DND-41 (cell line): ENCODE results near the gene GPR176.

ENCODE experiments used
- ATAC-seq: fragments of 200-7000 bp; cut with Tn5 transposase; 3 replicates; pipeline ENCODE4 v1.9.1; 2021; ENCODE audit warnings: low read depth; ENCODE audit not compliant: insufficient read depth
- DNase-seq: peaks from one replicate; pipeline ENCODE4 v3.0.0-alpha.2; 2020
- H2AFZ ChIP-seq: 2 replicates; pipeline ENCODE4 v1.6.0; 2012; ENCODE audit warnings: low read depth, low read length
- H3K27ac ChIP-seq: 2 replicates; pipeline ENCODE4 v1.5.1; 2012; ENCODE audit warnings: low read length, inconsistent platforms
- H3K27me3 ChIP-seq: fragments of 200-600 bp; sonication (generic); 2 replicates; pipeline ENCODE4 v1.6.0; 2012; ENCODE audit warnings: low read length, mild to moderate bottlenecking, inconsistent platforms; ENCODE audit not compliant: insufficient read depth, poor library complexity
- H3K36me3 ChIP-seq: 2 replicates; pipeline ENCODE4 v1.5.1; 2012; ENCODE audit warnings: low read length, inconsistent platforms; ENCODE audit not compliant: insufficient read depth
- H3K4me1 ChIP-seq: 2 replicates; pipeline ENCODE4 v1.5.1; 2012; ENCODE audit warnings: mild to moderate bottlenecking, low read length; ENCODE audit not compliant: insufficient read depth
- H3K4me2 ChIP-seq: 2 replicates; pipeline ENCODE4 v1.6.0; 2012; ENCODE audit warnings: mild to moderate bottlenecking, moderate library complexity, low read length, inconsistent platforms; ENCODE audit not compliant: insufficient read depth
- H3K4me3 ChIP-seq, 2 experiments: fragments of 200-600 bp in 1 of 2; shearing (Covaris generic) in 1 of 2; 2 replicates each; pipeline ENCODE4 v1.5.1; 2012 to 2016; ENCODE audit warnings: inconsistent platforms in 2 of 2, low read length in 2 of 2, mild to moderate bottlenecking in 2 of 2, low read depth in 1 of 2, moderate library complexity in 1 of 2
- H3K79me2 ChIP-seq: 2 replicates; pipeline ENCODE4 v1.6.0; 2012; ENCODE audit warnings: low read length, inconsistent platforms; ENCODE audit not compliant: insufficient read depth
- H3K9ac ChIP-seq: 2 replicates; pipeline ENCODE4 v1.6.0; 2012; ENCODE audit warnings: low read depth, mild to moderate bottlenecking, inconsistent platforms, low read length, moderate library complexity
- H3K9me3 ChIP-seq: 2 replicates; pipeline ENCODE4 v1.5.1; 2012; ENCODE audit warnings: low read length, moderate library complexity, mild to moderate bottlenecking, inconsistent platforms; ENCODE audit not compliant: insufficient read depth, severe bottlenecking
- H4K20me1 ChIP-seq: 2 replicates; pipeline ENCODE4 v1.6.0; 2012; ENCODE audit warnings: low read length; ENCODE audit not compliant: insufficient read depth
- CTCF ChIP-seq: IDR thresholded peaks from 2 replicates; pipeline ENCODE4 v1.5.1; 2012; ENCODE audit warnings: borderline replicate concordance, low read length, moderate library complexity, mild to moderate bottlenecking; ENCODE audit not compliant: poor library complexity, severe bottlenecking; ENCODE audit errors: extremely low read depth
- EZH2 ChIP-seq: IDR thresholded peaks from 3 replicates; pipeline ENCODE4 v1.6.1; 2012; ENCODE audit warnings: borderline replicate concordance, low read depth, mild to moderate bottlenecking, moderate library complexity, low read length, inconsistent platforms; ENCODE audit not compliant: severe bottlenecking

The GPR176 gene

GRCh38 chr15:39792025-39792843, 127.8 kb downstream of the GPR176 start:
- Histone ChIP-seq H2AFZ (no peak overlapping the region), H3K4me3 (no peak overlapping the region), H3K4me1 (no peaks in the 10 kb centered on the region), H3K4me2 (no peak overlapping the region), H3K9me3 (no peaks in the 10 kb centered on the region), H3K36me3 (no peaks in the 10 kb centered on the region), H3K79me2 (no peaks in the 10 kb centered on the region), H3K27me3 (peaks cover 8% of the 10 kb centered on the region), H3K27ac (no peak overlapping the region), H3K9ac (no peak overlapping the region), H4K20me1 (no peaks in the 10 kb centered on the region)
- no peak for DNase-seq
- no peak for ATAC-seq
- TF ChIP-seq EZH2 (no peak), CTCF (no peak)

- Histone ChIP-seq H3K36me3 (no peaks in the 10 kb centered on the region), H3K79me2 (no peaks in the 10 kb centered on the region), H3K4me3 (no peak overlapping the region), H3K9me3 (no peaks in the 10 kb centered on the region), H3K9ac (no peak overlapping the region), H4K20me1 (no peaks in the 10 kb centered on the region), H3K4me1 (peaks cover 6% of the 10 kb centered on the region), H3K27me3 (peaks cover 2% of the 10 kb centered on the region), H2AFZ (no peak overlapping the region), H3K27ac (no peak overlapping the region), H3K4me2 (no peak overlapping the region)
- DNase-seq (no peak), ATAC-seq (no peak)
- TF ChIP-seq CTCF (no peak), EZH2 (no peak)
Observed at GRCh38 chr15:39789736-39790135, 130.3 kb downstream of the GPR176 start.

- Histone ChIP-seq H3K36me3 (no peaks in the 10 kb centered on the region), H3K79me2 (0 out of 2 replicates have a peak, but pooled peaks cover 2% of the 10 kb centered on the region), H2AFZ (no peak overlapping the region), H3K4me3 (no peak overlapping the region), H3K4me1 (peaks cover 13% of the 10 kb centered on the region), H3K9me3 (no peaks in the 10 kb centered on the region), H3K27ac (no peak overlapping the region), H3K27me3 (peaks cover 1% of the 10 kb centered on the region), H3K4me2 (no peak overlapping the region), H3K9ac (no peak overlapping the region), H4K20me1 (no peaks in the 10 kb centered on the region)
- ATAC-seq, result no peak
- no peak for DNase-seq
- TF ChIP-seq CTCF (no peak), EZH2 (no peak)
Observed at GRCh38 chr15:39788800-39789565, 131.1 kb downstream of the GPR176 start.
